ENCODE measurements around the gene MRPL48. TPM values are rescaled to one million over a fixed set of nuclear protein-coding genes. Genes with fewer than 3 reads are reported as not detected.
A peak's percentile ranks its signal among the peaks of the same experiment; 100 is the strongest.
"Not testable (repeated sequence)": the region's sequence is repeated elsewhere in the genome, so short reads cannot be mapped to it uniquely, and the experiment has no call there.

Gene MRPL48
- polyA plus RNA-seq, 10 donors, result 31.1 to 46.1 (median 41.4) TPM

DNA sequence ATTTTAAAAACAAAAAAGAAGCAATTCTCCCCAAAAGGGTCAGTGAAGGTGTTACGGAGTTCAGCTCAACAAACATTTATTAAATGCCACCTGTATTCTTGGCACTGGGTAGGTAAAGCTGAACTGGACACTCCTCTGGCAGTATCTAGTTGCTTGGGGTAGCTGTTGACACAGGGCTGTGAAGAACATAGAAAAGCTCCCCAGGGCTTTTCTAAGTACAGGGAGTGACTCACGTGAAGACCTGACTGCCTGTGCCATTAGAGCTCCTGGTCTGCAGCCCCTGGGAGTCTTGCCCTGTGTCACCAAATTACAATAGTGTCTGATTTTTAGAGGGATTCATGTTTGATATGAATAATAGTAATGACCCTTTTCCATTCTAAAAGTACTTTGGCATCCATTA lies 45.4 kb downstream of the MRPL48 start:
- DNase-seq, result no peak

DNA sequence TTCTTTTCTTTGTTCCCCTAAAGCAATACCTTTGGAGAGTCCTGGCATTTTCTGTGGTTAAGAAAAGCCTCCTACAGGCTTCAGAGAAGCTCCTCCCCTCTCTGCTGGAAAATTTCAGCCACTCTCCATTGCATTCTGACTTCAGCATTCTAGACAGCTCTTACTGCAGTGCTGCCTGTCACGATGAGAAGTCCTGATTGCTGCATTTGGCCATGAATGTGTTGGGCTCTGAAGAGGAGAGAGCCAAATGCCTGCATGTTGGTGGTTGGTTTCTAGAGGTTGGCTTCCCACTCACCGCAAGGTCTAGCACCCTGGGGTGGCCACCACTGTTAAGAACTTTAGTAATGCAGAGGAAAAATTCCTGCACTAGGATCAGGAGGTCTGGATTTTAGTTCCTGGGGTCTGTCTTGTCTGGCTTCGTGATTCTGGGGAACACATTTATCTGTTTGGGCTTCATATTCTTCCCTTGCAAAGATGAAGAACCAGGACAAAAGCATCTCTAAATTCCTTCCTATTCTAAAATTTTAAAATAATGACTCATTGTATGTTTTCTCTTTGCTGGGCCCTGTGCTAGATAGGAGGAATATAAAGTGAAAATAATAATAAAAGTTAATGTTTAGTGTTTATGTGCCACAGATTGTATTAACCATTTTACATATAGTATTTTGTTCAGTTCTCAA lies 50.9 kb downstream of the MRPL48 start:
- no peak for DNase-seq

DNA sequence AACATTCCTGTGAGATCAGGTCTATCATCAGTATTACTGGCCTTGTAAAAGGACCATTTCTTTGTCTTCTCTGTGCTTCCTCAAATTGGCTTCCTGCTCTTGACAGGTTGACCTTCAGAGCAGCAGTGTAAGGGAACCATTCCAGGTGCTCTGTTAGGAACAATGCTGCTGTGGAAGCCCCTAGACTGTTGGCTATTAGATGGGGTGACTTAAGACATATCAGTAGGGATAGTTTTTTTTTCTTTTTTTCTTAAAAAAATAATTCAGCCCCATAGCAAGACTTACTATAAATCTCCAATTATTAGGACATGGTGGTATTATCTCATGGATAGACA lies 51.4 kb downstream of the MRPL48 start:
- DNase-seq, result no peak

DNA sequence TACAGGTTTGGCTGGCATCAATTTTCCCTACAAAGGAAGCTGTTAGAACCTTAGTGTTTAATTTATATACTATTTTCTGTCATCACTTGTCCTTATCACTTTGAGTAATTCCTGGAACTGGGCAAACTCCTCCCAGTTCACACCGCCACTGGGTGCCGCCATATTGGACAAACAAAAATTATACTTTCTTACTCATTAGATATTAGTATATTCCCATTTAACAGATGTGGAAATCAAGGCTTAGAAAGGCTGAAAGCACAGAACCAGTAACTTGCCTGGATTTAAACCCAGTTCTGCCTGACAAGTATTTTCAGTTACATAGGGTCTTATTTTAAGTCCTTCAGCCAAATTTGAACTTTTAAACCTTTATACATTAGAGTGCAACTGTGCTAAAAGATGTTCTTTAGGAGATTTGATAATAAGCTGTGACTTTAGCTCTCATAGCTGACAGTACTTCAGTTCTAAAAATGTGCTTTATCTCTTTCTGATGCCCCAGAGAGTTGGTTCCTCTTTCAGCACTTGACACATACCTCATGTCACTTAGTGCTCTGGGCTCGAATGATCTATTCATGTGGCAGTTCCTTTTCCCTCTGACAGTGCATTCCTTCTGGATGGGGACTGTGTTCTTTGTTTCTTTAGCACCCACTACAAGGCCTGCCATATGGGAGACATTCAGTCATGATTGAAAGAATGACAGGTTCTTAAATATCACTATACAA lies 63.5 kb downstream of the MRPL48 start:
- DNase-seq, result no peak

DNA sequence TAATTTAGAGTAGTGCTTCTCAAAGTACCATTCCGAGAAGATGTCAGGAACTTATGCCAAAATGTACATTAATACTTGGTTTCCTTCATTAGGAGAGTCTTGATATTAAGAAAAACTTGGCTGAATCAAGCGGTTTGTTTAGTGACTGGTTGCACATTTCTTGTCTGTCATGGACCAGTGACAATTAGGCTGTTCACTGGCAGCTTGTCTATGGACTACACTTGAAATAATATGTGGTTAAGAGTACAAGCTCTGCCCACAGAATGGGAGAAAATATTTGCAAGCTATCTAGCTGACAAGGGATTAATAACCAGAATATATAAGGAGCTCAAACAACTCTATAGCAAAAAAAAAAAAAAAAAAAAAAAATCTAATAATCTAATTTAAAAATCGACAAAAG lies 64.4 kb downstream of the MRPL48 start:
- DNase-seq, result no peak

DNA sequence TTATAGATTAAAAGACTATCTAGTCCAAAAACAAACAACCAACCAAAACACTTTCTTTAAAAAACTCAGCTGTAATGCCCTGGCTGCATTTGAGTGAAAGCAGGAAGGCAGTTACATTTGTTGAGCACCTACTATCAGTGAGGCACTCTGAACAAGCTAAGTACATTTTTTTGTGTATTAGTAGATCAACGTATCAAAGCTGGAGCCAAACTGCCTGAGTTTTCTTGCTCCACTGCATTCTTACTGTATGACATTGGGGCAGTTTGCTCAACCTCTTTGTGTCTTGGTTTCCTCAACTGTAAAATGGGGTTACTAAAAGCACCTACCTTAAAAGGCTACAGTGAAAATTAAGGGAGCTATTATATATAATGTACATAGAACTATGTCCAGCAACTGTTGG lies 67.0 kb downstream of the MRPL48 start:
- DNase-seq, result no peak

DNA sequence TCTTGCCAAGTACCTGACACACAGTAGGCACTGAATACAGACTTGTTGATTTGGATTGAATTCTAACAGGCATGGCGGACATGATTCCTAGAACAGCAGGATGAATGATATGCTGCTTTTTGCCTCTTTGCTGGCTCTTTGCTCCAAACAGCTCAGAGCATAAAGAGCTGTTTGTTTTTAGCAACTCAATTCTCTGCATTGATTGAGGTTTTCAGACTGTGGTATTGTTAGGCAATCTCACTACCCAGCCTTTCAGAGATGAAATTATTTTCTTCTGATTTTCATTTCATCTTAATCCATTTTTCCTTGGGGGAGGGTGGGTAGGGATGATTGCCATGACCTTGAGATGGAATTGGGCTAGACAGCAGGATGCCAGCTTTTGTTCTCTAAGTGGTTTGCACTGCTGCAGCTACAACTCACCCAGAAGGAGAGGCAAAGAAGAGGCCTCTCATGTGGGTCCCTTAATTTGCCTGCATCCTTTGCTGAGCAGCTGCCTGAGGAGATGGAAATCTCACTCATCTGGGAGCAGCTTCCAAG lies 68.4 kb downstream of the MRPL48 start:
- DNase-seq, result no peak

DNA sequence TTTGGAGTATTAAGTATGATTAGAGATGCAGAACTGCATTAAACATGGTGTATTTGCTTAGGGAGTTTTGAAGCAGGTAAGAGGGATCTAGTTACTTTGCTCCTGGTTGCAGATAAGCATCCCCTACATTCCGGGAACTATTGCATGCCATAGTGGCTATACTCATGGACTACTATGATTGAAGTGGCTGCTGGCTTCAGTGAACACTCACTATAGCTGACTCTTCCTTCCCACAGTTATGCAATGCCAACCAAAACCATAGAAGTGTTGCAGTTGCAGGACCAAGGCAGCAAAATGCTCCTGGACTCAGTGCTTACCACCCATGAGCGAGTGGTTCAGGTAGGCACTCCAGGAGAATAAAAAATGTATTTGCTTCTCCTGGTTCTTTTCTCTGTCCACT lies 72.0 kb downstream of the MRPL48 start:
- no peak for DNase-seq

DNA sequence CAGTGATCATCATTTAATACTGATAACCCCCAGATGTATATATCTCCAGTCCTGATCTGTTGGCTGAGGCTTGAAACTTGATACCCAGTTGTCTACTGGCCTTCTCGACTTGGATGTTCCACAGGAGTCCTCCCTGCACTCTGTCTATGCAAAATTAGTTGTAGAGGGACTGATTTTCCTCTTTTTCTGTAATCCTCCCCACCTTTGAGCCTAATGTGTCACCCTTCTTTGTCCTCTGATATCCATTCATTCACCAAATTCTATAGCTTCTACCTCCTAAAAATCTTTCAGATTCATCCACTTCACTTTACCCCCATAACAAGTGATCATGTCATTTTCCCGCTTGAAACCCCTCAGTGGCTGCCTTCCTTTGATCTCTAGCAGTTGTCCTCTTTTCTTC lies 72.5 kb downstream of the MRPL48 start:
- no peak for DNase-seq

DNA sequence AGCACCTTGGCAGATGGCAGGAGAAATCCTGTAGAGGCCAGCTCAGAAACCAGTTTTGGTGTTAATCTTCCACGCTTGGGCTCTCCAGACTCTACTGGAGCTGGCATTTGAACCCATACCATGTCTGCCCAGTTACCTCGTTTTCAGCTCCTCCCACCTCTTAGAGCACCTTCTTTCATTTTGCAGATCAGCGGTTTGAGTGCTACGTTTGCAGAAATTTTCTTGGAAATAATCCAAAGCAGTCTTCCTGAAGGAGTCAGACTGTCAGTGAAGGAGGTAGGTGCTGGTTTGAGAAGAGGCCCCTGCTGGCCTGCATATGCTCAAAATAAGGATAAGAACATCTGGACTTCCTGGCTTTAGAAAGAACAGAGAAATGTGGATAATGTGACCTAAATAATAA lies 75.3 kb downstream of the MRPL48 start:
- no peak for DNase-seq

DNA sequence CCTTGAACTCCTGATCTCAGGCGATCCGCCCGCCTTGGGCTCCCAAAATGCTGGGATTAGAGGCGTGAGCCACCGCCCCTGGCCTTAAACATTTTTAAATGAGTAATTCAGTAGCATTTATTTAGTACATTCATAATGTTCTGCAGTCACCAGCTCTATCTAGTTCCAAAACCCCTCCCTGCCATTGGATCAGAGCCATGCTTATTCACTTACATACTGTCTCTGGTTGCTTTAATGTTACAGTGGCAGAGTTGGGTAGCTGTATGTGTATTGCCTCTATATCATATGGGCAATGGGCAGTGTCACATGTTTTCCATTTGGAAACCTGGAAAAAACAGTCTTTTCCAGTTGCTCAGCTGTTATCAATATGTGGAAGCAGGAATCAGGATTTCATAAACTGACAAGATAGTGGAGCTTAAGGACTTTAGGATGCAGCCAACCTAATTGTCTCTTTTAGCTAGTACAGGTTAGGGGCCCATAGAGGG lies 78.5 kb downstream of the MRPL48 start:
- DNase-seq, result peak in 2 of 3 donors; percentile 41 to 55

DNA sequence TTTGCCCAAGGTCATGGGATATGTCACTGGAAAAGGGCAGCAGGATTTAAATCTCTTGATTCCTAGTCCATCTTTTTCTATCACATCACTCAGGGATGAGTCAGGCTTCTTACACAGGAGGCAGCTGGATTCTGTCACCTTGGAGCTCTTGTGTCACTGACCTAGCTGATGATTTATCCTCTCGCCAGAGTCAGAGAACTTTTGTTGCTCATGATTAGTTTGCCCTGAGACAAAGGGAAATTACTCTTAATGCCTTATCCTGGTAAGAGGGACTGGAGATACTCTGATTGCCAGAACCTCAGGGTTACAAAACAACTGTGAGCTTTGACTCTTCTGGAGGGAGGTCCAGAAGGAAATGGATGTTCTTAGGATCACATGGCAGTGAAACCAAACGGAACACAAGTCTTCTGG lies 78.9 kb downstream of the MRPL48 start:
- DNase-seq, result peak in 2 of 3 donors; percentile 23 to 57

DNA sequence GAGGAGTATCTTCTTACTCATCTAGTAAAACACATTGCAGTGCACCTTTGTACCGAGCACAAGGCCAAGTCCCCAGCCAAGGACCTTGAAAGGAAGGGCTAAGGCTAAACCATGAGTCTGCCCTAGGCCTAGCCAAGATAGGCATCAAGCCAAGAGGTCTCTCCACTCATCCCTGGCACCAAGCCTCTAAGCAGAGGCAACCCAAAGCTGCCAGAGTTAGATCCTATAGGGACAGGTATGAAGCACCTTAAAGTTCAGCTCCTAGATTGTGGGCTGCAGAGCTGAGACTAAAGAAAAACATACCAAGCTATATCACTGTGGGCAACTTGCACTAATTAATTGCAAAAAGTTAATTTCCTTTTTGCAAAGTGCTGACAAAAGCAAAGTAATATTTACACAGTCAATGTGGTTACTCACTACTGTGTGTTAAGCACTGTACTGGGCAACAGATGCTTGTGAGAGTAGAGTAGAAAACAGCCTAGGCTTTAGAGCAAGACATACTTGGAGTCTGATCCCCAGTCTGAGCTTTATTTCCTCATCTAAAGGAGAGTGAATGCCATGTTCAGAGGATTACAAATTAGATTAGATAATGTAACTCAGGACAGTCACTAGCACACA lies 81.8 kb downstream of the MRPL48 start:
- DNase-seq, result no peak

DNA sequence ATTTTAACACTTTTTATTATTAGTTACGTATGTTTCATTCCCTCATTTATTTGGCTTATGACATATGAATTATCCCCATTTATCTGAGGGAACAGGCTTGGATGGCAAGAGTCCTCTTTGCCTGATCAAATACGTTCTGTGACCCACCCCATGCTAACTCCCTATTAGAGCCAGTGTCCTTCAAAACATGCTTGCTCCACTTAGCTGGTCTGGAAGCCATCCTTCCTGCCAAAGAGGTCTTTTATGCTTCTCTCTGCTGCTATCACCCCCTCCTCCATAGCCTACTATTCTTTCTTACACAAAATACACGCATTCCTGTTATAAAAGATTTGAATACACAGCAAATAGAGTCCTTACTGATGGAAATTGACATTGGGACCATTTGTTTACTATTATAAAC lies 82.6 kb downstream of the MRPL48 start:
- no peak for DNase-seq

DNA sequence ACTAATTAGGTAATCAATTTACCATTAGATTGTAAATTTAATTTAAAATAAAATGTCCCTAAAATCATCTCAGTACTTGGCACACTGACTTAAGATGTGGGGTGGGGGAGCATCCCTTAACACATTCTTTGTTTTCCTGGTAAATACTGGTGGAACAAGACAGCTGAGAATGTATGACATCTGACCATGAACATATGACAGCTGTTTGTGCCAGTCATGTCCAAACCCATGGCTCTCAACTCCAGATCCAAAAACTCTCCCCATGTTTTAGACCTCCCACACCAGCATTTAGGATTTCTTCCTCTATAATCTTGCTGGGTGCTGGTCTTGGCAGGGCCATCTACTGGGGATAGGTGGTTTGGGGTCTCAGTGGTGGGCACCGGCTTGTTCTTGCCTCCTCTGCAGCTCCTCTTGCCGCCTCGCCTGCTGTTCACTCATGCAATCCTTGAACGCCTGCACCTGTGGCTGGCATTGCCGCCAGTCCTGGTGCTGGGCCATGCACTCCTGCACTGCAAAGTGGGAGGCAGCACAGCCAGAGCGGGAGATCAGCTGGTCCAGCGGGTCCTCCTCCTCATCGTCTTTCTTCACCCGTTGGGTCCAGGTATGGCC lies 85.2 kb downstream of the MRPL48 start:
- DNase-seq, result peak; percentile 47 to 71 (median 61)

DNA sequence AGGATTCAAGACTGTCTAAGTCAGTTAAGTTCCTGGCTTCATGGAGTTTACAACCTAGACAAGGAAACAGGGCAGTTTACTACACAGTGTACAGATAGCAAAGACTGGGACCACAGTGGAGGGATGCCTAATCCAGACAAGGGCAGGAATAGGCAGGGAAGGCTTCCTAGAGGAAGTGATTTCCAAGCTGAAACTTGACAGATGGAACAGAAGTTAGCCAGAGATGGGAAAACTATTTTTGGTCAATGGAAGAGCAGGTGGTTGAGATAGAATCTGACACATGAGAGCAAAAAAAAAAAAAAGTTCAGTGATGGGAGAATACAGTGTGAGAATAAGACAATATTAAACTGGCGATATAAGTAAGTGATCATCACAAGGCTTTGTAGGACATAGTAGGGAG lies 87.7 kb downstream of the MRPL48 start:
- no peak for DNase-seq

DNA sequence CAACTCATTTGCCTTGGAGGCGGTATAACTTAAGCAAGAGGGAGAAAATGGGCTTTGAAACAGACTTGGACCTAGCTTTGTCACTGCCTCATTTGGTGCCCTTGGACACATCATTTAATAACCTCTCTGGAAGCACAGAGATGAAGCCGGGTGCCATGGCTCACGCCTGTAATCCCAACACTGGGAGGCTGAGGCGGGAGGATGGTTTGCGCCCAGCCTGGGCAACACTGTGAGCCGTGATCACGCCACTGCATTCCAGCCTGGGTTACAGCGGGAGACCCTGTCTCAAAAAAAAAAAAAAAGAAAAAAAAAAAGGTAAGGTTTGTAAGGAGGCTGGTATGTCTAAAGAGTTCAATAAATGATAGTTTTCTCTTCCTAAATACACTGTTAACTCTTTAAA lies 88.2 kb downstream of the MRPL48 start:
- peak in 1 of 3 donors; percentile 24 for DNase-seq

DNA sequence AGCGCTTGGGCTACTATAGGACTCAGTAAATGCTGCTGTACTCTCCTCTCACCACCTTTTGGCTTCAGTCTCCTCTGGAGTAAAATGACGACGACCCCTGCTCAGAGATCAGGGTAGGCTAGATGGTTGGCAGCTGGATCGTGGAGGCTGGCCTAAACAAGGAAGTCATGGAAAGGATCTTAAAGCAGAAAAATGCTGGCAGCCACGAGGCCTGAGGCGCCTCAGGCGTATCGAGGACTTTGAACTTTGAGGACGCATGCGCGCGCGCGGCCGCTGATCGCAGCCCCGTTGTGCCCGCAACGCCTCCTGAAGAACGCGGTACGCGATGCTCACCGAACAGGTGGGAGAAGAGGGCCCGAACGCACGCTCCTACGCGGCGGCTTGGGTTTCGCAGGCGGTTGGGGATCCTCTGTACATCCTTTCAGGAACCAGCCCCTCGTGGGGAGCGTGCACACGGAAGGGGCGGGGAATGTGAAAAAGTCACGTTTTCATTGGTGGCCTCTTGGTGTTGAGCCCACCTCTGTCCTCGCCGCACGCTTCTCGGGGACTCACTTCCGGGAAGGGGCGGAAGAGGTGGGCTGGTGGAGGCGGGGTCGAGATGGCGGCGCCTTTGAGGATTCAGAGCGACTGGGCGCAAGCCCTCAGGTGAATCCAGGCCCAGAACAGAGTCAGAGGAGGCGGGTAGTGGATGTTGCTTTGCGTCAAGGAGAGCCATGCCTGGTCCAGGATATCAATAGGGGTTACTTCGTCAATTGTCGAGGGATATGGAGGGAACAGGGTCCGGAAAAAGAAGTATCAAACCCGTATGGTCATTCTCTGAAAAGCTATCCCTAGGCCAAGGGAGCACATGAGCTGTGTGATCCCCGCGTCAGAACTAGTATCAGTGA lies 89.0 kb downstream of the MRPL48 start, which contains the start of the genes COA4 and PAAF1:
Gene COA4, minus strand, starts transcription at position 423 of the 887 bp plus-strand sequence. CDS start 3,468 bp downstream, outside the sequence.
Gene PAAF1, plus strand, starts transcription at position 576 of the 887 bp plus-strand sequence. Its CDS starts 23 bp downstream, at position 599.
- DNase-seq, result peak; percentile 97 to 99 (median 97)

DNA sequence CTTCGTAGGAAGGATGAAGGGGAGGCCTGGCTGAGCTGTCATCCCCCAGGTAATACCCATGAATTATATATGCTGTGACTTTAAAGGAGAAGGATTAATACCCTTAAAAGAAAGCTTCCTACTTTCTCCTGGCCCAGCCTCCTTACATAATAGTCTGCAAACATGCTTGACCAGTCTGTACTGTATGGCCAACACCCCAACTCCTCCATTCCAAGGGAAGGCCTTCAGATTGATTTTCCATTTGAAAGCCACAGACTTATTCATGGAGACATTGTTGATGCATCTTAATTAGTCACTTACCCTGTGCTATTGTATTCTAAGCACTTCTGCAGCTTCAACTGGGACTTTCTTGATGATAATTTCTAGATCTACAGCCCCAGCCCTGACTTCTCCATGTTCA lies 91.1 kb downstream of the MRPL48 start:
- DNase-seq, result no peak

DNA sequence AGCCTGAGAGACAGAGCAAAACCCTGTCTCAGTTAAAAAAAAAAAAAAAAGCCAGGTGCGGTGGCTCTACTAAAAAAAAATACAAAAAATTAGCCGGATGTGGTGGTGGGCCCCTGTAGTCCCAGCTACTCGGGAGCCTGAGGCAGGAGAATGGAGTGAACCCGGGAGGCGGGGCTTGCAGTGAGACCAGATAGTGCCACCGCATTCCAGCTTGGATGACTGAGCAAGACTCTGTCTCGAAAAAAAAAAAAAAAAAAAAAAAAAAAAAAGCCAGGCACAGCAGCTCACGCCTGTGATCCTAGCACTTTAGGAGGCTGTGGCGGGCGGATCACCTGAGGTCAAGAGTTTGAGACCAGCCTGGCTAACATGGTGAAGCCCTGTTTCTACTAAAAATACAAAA lies 92.8 kb downstream of the MRPL48 start:
- not testable (repeated sequence) for DNase-seq

DNA sequence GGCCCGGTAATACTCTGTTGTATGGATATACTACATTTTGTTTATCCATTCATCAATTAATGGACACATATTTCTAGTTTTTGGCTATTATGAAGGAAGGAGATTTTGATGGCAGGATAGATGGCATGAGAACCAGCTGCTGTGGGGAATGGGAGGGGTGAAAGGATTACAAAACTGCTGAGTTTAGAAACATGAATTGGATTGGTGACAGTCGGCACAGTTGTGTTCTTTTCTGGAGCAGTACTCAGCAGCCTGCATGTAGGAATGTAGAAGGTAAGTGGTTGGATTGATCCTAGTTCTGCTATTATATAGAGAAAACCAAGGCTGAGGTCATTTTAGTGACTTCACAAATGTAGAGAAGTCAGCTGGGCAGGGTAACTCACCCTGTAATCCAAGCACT lies 96.2 kb downstream of the MRPL48 start:
- DNase-seq, result no peak
